ENCODE data around the gene FGGY. TPM values are rescaled to one million over a fixed set of nuclear protein-coding genes. Genes with fewer than 3 reads are reported as not detected.
"Not testable (repeated sequence)": the region's sequence is repeated elsewhere in the genome, so short reads cannot be mapped to it uniquely, and the experiment has no call there.

The FGGY gene
- total and polyA plus RNA-seq, 2 donors (not counting 1 experiment from before 2014, with no cell fraction given): 6.1 to 38.5 TPM

- Histone ChIP-seq H3K4me1 (ENCODE audit: control insufficient read depth in 2 of 2, insufficient read depth in 2 of 2, low read length in 2 of 2) (no peaks in the 10 kb centered on the region), H3K27ac (ENCODE audit: low read length in 2 of 2) (no peak overlapping the region), H3K27me3 (replicated peaks in 1 of 4; ENCODE audit: control extremely low read depth in 1 of 4, control insufficient read depth in 3 of 4, insufficient read depth in 4 of 4, low read length in 3 of 4) (no peaks in the 10 kb centered on the region), H3K36me3 (replicated peaks in 1 of 2; ENCODE audit: control extremely low read depth in 1 of 2, control insufficient read depth in 1 of 2, extremely low read depth in 1 of 2, insufficient read depth in 2 of 2, low read length in 1 of 2) (no peaks in the 10 kb centered on the region), H3K9ac (ENCODE audit: low read length) (no peak overlapping the region), H3K4me2 (replicated peaks; ENCODE audit: low read depth, low read length, poor library complexity, severe bottlenecking) (no peak overlapping the region), H2AFZ (ENCODE audit: insufficient read depth, low read depth, low read length, poor library complexity, severe bottlenecking) (no peak overlapping the region), H4K20me1 (ENCODE audit: control insufficient read depth, insufficient read depth, low read length, poor library complexity, severe bottlenecking) (no peaks in the 10 kb centered on the region), H3K9me3 (ENCODE audit: control extremely low read depth in 1 of 3, control insufficient read depth in 2 of 3, insufficient read depth in 1 of 3, low read length in 2 of 3) (no peaks in the 10 kb centered on the region), H3K4me3 (ENCODE audit: control extremely low read depth in 1 of 5, extremely low read depth in 1 of 5, insufficient read depth in 1 of 5, low read depth in 2 of 5, low read length in 4 of 5) (no peak overlapping the region), H3K79me2 (ENCODE audit: control insufficient read depth, insufficient read depth, low read length) (no peaks in the 10 kb centered on the region)
- POLR2A ChIA-PET: no interaction called here
- Mint-ChIP-seq H3K9me3 (ENCODE audit: insufficient read depth) (no peaks in the 10 kb centered on the region), H3K4me3 (no peak overlapping the region), H3K27me3 (no peaks in the 10 kb centered on the region), H3K4me1 (no peaks in the 10 kb centered on the region), H3K27ac (no peak overlapping the region)
- TF ChIP-seq CTCF (IDR thresholded peaks at IDR 0.05): no peak
- no peak for TF ChIP-seq EZH2 (IDR thresholded peaks at IDR 0.05; ENCODE audit: borderline replicate concordance, insufficient read depth, low read depth, low read length, poor library complexity, severe bottlenecking)
- intact Hi-C loops (cut with micrococcal nuclease): no loop called here
- ATAC-seq (ENCODE audit: low read depth): no peak
- CTCF ChIA-PET: interaction anchor here (0.9 kb wide), 1 partner anchor 235 kb away, joined by 3 read pairs; no protein-coding TSS in a partner anchor
- no peak for DNase-seq
These were observed 235.2 kb downstream of the FGGY start for GRCh38 chr1:59532102-59532501.

- DNase-seq; H3K36me3 ChIP-seq (replicated peaks in 1 of 2; ENCODE audit: control extremely low read depth in 1 of 2, control insufficient read depth in 1 of 2, extremely low read depth in 1 of 2, insufficient read depth in 2 of 2, low read length in 1 of 2); H3K4me1 Mint-ChIP-seq; H3K4me2 ChIP-seq (replicated peaks; ENCODE audit: low read depth, low read length, poor library complexity, severe bottlenecking); intact Hi-C loops (cut with micrococcal nuclease); H3K27ac ChIP-seq (ENCODE audit: low read length in 2 of 2); H3K4me3 Mint-ChIP-seq; H3K27ac Mint-ChIP-seq; H3K79me2 ChIP-seq (ENCODE audit: control insufficient read depth, insufficient read depth, low read length); POLR2A ChIA-PET; H3K4me3 ChIP-seq (ENCODE audit: control extremely low read depth in 1 of 5, extremely low read depth in 1 of 5, insufficient read depth in 1 of 5, low read depth in 2 of 5, low read length in 4 of 5); H3K27me3 ChIP-seq (replicated peaks in 1 of 4; ENCODE audit: control extremely low read depth in 1 of 4, control insufficient read depth in 3 of 4, insufficient read depth in 4 of 4, low read length in 3 of 4); ATAC-seq (ENCODE audit: low read depth); CTCF ChIA-PET; H4K20me1 ChIP-seq (ENCODE audit: control insufficient read depth, insufficient read depth, low read length, poor library complexity, severe bottlenecking); H3K9me3 ChIP-seq (ENCODE audit: control extremely low read depth in 1 of 3, control insufficient read depth in 2 of 3, insufficient read depth in 1 of 3, low read length in 2 of 3); H3K27me3 Mint-ChIP-seq; H2AFZ ChIP-seq (ENCODE audit: insufficient read depth, low read depth, low read length, poor library complexity, severe bottlenecking); H3K4me1 ChIP-seq (ENCODE audit: control insufficient read depth in 2 of 2, insufficient read depth in 2 of 2, low read length in 2 of 2); H3K9me3 Mint-ChIP-seq (ENCODE audit: insufficient read depth); H3K9ac ChIP-seq (ENCODE audit: low read length): not testable (repeated sequence)
- WGBS (ENCODE audit: insufficient coverage): no CpG with 5 or more reads among the region's 2 CpGs
These were observed 241.6 kb downstream of the FGGY start for GRCh38 chr1:59538476-59538875.
